ENCODE results near the gene ZNF792.
"Not testable (repeated sequence)": the region's sequence is repeated elsewhere in the genome, so short reads cannot be mapped to it uniquely, and the experiment has no call there.

ZNF792 gene

GRCh38 chr19:34970185-34970780 lies 6.3 kb upstream of the ZNF792 start:
- DNase-seq (ENCODE audit: low read depth): not testable (repeated sequence)

GRCh38 chr19:34969721-34970120 lies 5.7 kb upstream of the ZNF792 start:
- DNase-seq (ENCODE audit: low read depth): no peak

DNA sequence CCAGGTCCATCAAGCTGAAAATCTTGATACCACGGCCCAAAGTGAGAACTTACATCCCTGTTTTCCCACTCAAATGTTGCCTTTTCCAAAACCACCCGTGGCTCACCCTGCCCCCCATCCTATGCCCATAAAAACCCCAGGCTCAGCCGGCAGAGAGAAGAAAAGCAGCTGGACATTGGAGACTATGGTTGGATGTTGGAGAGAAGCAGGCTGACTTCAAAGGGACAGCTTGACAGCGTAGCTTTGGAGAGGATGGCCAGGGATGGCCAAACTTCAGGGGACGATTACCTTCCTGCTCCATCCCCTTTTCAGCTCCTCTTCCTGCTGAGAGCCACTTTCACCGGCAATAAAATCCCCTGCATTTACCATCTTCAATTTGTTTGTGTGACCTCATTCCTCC lies 3.5 kb upstream of the ZNF792 start:
- no peak for DNase-seq (ENCODE audit: low read depth)

DNA sequence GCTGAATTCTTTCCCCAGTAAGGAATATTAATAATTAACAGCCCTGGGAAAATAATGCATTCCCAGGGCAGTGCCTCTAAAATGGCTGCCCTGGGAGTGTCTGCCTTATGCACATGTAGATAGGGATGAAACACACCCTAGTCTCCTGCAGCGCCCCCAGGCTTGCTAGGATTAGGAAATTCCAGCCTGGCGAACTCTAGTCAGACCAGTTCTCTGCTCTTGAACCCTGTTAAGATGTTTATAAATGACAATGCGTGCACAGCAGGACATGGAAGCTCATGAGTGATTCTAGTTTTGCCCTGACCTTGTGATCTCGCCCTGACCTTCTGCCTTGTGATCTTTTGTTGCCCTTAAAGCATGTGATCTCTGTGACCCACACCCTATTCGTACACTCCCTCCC lies 1.5 kb upstream of the ZNF792 start:
- DNase-seq (ENCODE audit: low read depth): not testable (repeated sequence)

- no peak for DNase-seq (ENCODE audit: low read depth)
These were observed 569 bp upstream of the ZNF792 start for GRCh38 chr19:34964598-34964997.

GRCh38 chr19:34962687-34963572 lies 1.1 kb downstream of the ZNF792 start:
- DNase-seq (ENCODE audit: low read depth): no peak

DNA sequence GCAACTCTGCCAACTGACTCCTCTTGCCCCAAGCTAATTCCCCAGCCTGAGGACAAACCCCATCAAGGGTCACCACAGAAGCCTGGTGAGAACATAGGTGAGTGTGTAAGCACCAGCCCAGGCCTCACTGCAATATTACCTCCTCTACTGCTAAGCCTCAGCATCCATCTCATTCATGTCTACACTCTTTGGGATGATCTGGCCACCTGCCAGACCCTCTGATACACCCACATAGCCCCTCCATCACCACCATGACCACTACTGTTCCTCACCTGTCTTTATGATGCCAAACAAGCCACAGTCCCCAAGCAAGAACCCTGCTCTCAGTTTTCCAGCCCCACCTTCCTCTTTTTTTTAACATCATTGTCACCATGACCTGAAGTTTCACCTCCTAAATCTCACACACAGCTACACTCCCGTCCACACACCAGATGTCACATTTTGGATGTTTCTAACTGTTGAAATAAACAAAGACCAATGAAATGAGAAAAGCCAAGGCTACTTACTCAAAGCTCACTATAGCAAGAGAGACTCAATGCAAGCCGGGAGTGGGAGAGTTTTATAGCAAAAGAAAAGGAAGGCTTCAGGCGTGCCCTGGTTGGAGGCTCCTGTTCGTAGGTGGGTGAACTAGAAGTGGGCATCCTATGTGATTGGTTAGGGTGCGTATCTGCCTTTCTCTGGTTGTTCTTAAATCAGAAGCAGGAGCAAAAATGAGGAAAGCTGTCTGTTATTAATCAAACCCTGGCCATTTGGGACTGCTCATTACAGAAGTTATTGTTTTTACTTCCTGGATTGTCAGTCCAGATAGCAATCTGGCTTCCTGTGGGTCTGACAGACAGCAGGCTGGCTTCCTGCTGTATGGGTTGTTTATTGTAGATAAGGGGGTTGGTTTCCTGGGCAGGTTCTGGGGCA lies 2.0 kb downstream of the ZNF792 start:
- peak; percentile 36 for DNase-seq (ENCODE audit: low read depth)

- DNase-seq (ENCODE audit: low read depth): no peak
These were observed 2.9 kb downstream of the ZNF792 start for GRCh38 chr19:34960940-34961679.

- DNase-seq (ENCODE audit: low read depth): peak; percentile 70
These were observed 3.8 kb downstream of the ZNF792 start for GRCh38 chr19:34960103-34960805.

GRCh38 chr19:34959021-34959420 lies 5.0 kb downstream of the ZNF792 start:
- DNase-seq (ENCODE audit: low read depth): no peak

GRCh38 chr19:34957830-34958751 lies 5.9 kb downstream of the ZNF792 start:
- no peak for DNase-seq (ENCODE audit: low read depth)

GRCh38 chr19:34953092-34953491 lies 10.9 kb downstream of the ZNF792 start:
- DNase-seq (ENCODE audit: low read depth): no peak

DNA sequence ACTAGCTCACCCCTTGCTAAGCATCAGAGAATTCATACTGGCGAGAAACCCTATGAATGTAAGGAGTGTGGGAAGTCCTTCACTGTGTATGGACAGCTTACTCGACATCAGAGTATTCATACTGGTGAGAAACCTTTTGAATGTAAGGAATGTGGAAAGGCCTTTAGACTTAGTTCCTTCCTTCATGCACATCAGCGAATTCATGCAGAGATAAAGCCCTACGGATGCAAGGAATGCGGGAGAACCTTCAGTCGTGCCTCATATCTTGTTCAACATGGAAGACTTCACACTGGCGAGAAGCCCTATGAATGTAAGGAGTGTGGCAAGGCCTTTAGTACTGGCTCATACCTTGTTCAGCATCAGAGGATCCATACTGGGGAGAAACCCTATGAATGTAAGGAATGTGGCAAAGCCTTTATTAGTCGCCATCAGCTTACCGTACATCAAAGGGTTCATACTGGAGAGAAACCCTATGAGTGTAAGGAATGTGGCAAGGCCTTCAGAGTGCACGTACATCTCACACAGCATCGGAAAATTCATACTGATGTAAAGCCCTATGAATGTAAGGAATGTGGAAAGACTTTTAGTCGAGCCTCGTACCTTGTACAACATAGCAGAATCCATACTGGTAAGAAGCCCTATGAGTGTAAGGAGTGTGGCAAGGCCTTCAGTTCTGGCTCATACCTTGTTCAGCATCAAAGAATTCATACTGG lies 20.0 kb downstream of the ZNF792 start:
- DNase-seq (ENCODE audit: low read depth): no peak

- DNase-seq (ENCODE audit: low read depth): no peak
These were observed 25.1 kb downstream of the ZNF792 start for GRCh38 chr19:34938886-34939285.

GRCh38 chr19:34936184-34936583 lies 27.8 kb downstream of the ZNF792 start:
- DNase-seq (ENCODE audit: low read depth): no peak

- DNase-seq (ENCODE audit: low read depth): no peak
These were observed 31.5 kb downstream of the ZNF792 start for GRCh38 chr19:34932494-34932893.

GRCh38 chr19:34926685-34927375 lies 37.2 kb downstream of the ZNF792 start, which contains the start of gene ZNF30:
Gene ZNF30, plus strand, starts transcription at chr19:34926903. Its CDS starts 3,045 bp downstream, at chr19:34929948.
- peak; percentile 90 for DNase-seq (ENCODE audit: low read depth)

- no peak for DNase-seq (ENCODE audit: low read depth)
These were observed 37.7 kb downstream of the ZNF792 start for GRCh38 chr19:34926361-34926684.

Data from amniotic epithelial cell (primary cell).